GM13976 (cell line): ENCODE data around the gene TEAD4.

Source experiments
- DNase-seq: peaks from one replicate; pipeline ENCODE4 v3.0.0; 2012; ENCODE audit warnings: low spot score
- CTCF ChIP-seq: IDR thresholded peaks from 2 replicates; pipeline ENCODE4 v1.5.1; 2012; ENCODE audit warnings: borderline replicate concordance, mild to moderate bottlenecking; ENCODE audit not compliant: insufficient read depth; ENCODE audit errors: extremely low read depth, missing control alignments, control extremely low read depth
- in situ Hi-C: fragments of 300-500 bp; cut with MboI; formaldehyde crosslinking; loops from one replicate; pipeline ENCODE4 v1.12.0; 2022; ENCODE audit warnings: low sequenced_read_pairs, mixed read lengths, inconsistent platforms; ENCODE audit not compliant: unreplicated experiment

Gene TEAD4

GRCh38 chr12:3083921-3084347 lies 124.7 kb downstream of the TEAD4 start:
- in situ Hi-C loops = no loop called here
- no peak for TF ChIP-seq CTCF
- no peak for DNase-seq

GRCh38 chr12:3084742-3085141 lies 125.5 kb downstream of the TEAD4 start:
- no peak for TF ChIP-seq CTCF
- in situ Hi-C loops = no loop called here
- no peak for DNase-seq

- no peak for TF ChIP-seq CTCF
- in situ Hi-C loops = no loop called here
- no peak for DNase-seq
Measured at GRCh38 chr12:3085341-3086139, 126.3 kb downstream of the TEAD4 start.

- in situ Hi-C loops = no loop called here
- no peak for DNase-seq
- TF ChIP-seq CTCF = no peak
Measured at GRCh38 chr12:3086211-3086610, 127.0 kb downstream of the TEAD4 start.

- TF ChIP-seq CTCF = no peak
- no peak for DNase-seq
- in situ Hi-C loops = no loop called here
Measured at GRCh38 chr12:3086729-3087323, 127.6 kb downstream of the TEAD4 start.

- TF ChIP-seq CTCF = no peak
- no peak for DNase-seq
- in situ Hi-C loops = no loop called here
Measured at GRCh38 chr12:3087758-3088650, 128.8 kb downstream of the TEAD4 start.
